Thyroid gland (tissue), 4 donors: Measurements from ENCODE around the gene RAPGEF3.

ENCODE experiments used
- POLR2A ChIP-seq, 2 donors: fragments of 450-650 bp; IDR thresholded peaks; one replicate each; pipeline ENCODE4 v1.6.1; 2017; ENCODE audit warnings: antibody characterized with exemption in 2 of 2, mild to moderate bottlenecking in 2 of 2, moderate library complexity in 1 of 2
- TF ChIP-seq, protein P1 (sequence below), 6 experiments: fragments of 200-600 bp in 3 of 6; fragments of 450-650 bp in 3 of 6; sonication (generic) in 3 of 6; IDR thresholded peaks; one replicate each; pipeline ENCODE4 v1.5.1; 2016 to 2019; ENCODE audit warnings: antibody characterized with exemption in 6 of 6, mild to moderate bottlenecking in 2 of 6, inconsistent platforms in 1 of 6, moderate library complexity in 1 of 6

GRCh38 chr12:47781479-47782371 is 23.0 kb upstream of the RAPGEF3 start:
- TF ChIP-seq, protein P1, sequence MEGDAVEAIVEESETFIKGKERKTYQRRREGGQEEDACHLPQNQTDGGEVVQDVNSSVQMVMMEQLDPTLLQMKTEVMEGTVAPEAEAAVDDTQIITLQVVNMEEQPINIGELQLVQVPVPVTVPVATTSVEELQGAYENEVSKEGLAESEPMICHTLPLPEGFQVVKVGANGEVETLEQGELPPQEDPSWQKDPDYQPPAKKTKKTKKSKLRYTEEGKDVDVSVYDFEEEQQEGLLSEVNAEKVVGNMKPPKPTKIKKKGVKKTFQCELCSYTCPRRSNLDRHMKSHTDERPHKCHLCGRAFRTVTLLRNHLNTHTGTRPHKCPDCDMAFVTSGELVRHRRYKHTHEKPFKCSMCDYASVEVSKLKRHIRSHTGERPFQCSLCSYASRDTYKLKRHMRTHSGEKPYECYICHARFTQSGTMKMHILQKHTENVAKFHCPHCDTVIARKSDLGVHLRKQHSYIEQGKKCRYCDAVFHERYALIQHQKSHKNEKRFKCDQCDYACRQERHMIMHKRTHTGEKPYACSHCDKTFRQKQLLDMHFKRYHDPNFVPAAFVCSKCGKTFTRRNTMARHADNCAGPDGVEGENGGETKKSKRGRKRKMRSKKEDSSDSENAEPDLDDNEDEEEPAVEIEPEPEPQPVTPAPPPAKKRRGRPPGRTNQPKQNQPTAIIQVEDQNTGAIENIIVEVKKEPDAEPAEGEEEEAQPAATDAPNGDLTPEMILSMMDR (IDR thresholded peaks at IDR 0.05), result no peak
- no peak for TF ChIP-seq POLR2A (IDR thresholded peaks at IDR 0.05)
